Measurements from ENCODE around the gene SSNA1.

- TF ChIP-seq CTCF (IDR thresholded peaks at IDR 0.05) (no peak), ZFX (IDR thresholded peaks at IDR 0.05; ENCODE audit: borderline replicate concordance) (no peak)
Measured at GRCh38 chr9:137164370-137165249, 23.9 kb upstream of the SSNA1 start.
